NCI-H1417 (cell line): Measurements from ENCODE around the gene SGCD.
"Not testable (repeated sequence)": the region's sequence is repeated elsewhere in the genome, so short reads cannot be mapped to it uniquely, and the experiment has no call there.

Experiments
- DNase-seq, 3 experiments: peaks; one replicate each; lab custom pipeline; 2025; lab: John Stamatoyannopoulos, UW

The SGCD gene

GRCh38 chr5:156631005-156631404, 304.0 kb downstream of the SGCD start:
- no peak for DNase-seq

- DNase-seq: no peak
Measured at GRCh38 chr5:156634301-156634700, 307.3 kb downstream of the SGCD start.

DNA sequence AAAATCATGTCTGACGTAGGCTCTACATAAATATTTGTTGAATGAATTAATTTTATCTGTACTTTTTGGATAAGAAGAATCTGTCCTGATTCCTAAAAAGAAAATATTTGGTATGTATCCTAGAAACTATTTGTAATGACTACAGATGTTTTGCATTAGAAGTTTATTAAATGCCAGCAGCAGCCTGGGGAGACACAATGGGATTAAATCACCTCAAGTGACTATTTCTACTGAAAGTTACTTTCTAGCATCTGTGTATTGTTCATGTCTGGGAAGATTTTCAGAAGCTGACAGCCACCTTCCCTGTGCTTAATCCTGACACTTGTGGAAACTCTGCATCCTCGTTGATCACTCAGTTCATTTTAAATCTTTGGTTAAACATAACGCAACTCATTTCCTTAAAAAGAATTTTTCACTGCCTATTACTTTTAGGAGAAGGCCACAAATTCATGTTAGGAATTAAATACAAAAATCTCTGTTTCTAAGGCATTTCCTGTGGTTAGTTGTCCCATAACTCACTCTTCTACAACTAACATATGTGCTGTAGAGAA, 313.8 kb downstream of the SGCD start:
- no peak for DNase-seq

DNA sequence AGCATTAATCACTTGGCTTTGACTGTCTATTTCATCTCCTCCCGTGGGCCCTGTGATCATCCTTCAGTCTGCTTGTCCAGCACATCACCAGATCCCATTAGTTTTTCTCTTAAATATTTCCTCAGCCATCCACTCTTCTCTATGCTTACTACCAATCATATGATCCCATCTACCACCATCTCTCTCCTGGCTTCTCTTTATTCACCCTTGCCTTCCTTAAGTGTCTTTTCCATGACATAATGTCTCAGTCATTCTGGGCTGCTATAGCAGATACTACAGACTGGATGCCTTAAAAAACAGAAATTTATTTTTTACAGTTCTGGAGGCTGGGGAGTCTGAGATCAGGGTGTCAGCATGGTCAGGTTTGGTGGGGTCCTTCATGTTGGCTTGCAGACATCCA, 314.7 kb downstream of the SGCD start:
- DNase-seq: no peak

- no peak for DNase-seq
Measured at GRCh38 chr5:156647034-156647451, 320.1 kb downstream of the SGCD start.

DNA sequence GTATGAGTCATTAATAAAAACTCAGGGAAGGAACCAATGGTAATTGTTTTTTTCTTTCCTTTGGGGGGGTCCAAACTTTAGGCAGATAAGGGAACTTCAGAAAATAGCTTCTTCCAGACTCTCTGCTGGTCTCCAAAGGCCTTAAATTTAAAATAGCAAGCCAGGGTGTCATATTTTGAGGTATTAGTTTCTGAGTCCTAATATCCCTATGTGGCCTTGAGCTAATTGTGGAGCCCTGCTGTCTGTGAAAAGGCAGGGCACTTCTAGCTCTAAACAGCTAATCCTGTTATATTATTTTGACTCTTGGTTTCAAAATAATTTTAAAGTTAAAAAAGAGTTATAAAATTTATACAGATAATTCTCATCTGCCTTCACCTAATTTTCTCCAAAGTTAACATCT, 327.5 kb downstream of the SGCD start:
- no peak for DNase-seq

DNA sequence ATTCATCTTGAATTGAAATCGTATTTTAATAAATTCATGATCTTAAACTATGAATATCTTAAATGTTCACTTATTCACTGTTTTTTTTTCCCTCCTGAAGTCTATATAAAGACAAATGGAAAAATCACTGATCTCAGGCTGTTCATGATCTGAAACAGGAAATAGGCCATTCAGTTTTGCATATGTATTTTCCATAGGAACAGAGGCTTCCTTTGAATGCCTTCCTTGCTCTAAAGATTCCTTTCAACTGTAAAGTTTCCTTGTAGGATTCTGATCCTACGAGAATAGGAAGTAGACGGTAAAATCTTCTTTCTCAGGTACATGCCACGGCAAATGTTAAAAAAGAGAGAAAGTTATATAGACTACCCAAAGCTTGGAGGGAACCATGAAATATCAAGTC, 328.8 kb downstream of the SGCD start:
- no peak for DNase-seq

DNA sequence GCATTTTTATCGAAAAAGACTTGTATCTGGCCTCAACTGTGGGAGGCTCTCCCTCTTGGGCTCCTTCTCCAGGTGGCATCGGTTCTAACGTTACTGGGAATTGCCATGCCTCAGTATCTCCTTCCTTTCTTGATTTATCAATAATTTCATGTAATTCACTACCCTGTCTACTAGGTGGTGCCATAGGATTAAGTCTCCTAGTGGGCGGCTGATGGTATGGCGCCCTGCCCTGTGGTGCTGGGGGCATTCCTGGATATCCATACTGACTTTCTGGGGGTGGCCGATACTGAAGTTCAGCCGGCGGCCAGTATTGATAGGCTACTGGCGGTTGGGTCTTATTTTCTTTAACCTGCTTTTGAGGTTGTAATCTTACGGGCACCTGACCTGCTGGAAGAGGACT, 337.9 kb downstream of the SGCD start:
- DNase-seq: not testable (repeated sequence)

DNA sequence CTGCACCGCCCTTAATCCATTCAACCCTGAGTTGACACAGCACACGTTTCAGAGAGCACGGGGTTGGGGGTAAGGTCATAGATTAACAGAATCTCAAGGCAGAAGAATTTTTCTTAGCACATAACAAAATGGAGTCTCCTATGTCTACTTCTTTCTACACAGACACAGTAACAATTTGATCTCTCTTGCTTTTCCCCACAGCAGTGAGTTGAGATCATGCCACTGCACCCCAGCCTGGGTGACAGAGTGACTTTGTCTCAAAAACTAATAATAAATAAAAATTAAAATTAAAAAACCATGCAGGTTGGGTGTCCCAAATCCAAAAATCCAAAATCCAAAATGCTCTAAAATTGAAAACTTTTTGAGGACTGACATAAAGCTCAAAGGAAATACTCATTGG, 339.7 kb downstream of the SGCD start:
- not testable (repeated sequence) for DNase-seq

DNA sequence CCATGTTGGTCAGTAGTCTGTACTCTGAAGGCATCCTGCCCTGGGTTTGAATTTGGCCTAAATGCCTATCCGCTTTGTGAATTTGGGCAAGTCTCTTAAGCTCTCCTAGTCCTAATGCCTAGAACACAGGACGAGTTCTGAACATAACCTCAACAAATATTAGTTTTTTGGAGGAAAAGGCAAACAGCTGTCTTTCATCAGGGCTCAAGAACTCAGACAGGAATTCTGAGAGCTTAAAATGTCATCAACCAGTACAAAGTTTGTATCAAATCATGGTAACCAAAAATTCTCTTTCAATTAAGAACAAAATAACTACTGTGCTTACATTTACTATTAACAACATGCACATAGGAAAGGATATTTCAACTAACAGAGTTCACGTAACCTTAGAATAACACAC, 340.7 kb downstream of the SGCD start:
- no peak for DNase-seq

GRCh38 chr5:156669416-156669815, 342.5 kb downstream of the SGCD start:
- no peak for DNase-seq

DNA sequence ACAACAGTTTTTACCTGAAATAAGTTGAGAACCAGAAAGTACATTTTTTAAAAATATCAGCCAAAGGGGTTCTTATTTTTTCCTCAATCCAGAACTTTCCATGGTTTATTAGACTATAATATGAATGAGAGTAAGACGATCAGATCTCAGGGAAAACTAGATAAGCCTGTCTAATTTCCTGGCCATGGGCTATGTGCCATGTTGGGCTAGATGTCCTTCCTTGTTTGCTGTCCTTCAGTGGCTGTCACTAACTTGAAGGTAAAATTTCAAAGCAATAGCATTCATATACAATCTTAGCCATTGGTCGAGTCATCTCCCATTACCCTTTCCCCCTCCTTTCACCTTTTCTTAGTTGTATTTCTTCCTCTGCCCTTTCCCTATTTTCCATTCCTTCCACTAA, 343.7 kb downstream of the SGCD start:
- peak in 1 of 3 experiments; percentile 41 for DNase-seq

GRCh38 chr5:156675395-156675794, 348.4 kb downstream of the SGCD start:
- DNase-seq: no peak

- DNase-seq: peak in 1 of 3 experiments; percentile 26
Measured at GRCh38 chr5:156677963-156678362, 351.0 kb downstream of the SGCD start.

GRCh38 chr5:156678484-156678883, 351.5 kb downstream of the SGCD start:
- peak in 1 of 3 experiments; percentile 26 for DNase-seq

GRCh38 chr5:156680831-156681230, 353.9 kb downstream of the SGCD start:
- DNase-seq: no peak

DNA sequence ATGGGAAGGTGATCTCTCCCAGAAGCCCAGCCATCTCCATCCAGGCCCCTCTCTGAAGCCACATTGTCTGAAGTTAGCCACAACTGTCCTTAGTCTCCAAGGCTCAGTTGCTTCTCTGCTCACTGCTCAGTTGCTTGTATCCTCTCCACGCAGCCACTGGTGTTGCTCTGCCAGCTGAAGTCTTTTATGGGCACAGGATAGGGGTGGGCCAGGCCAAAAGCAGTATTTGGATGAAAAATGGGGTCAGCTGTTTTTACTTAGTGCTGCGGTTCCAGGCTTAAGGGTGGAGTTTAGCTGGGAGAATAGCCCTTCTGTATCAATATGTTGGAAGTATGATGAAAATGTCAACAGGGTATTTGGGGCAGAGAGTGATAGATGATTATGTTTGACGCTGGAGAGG, 354.3 kb downstream of the SGCD start:
- no peak for DNase-seq

GRCh38 chr5:156682971-156683370, 356.0 kb downstream of the SGCD start:
- no peak for DNase-seq

- DNase-seq: no peak
Measured at GRCh38 chr5:156683509-156683908, 356.5 kb downstream of the SGCD start.

DNA sequence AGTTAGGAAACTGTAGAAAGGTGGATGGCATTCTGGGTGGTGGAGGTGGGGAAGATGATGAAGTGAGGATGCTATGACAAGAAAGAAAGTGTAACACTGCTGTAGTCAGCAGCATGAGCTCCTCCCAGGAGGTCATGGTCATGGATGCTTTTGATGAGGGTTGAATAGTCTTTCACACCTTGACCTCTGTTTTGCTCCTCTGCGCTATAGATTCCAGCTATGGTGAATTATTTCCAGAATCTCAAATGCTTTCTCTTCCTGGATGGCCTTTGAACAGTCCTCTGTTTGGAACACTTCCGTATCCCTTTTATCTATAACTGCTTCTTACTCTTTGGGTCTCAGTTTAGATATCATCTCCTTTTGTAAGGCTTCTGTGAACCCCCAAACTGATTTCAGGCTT, 357.3 kb downstream of the SGCD start:
- no peak for DNase-seq

- no peak for DNase-seq
Measured at GRCh38 chr5:156685481-156685880, 358.5 kb downstream of the SGCD start.

- DNase-seq: peak; percentile 12 to 68 (median 16)
Measured at GRCh38 chr5:156686380-156686779, 359.4 kb downstream of the SGCD start.

GRCh38 chr5:156686796-156687195, 359.8 kb downstream of the SGCD start:
- peak in 2 of 3 experiments; percentile 12 to 77 for DNase-seq

DNA sequence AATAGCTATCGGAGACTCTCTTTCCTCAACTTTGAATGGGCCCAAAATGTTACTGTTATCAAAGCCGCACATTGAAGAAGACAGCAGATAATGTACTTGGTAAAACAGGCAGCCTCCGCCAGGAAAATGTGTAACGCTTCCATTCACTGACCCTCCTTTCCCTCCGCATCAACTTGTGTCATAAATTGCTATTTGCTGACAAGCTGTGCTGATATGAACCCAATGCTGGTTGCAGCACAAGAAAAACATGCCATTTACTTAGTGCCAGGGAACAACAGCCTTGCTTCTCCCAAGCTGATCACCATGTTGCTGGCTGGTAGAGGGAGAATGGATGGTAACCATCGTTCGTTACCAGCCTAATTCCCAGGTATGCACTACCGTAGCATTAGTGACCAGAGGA, 360.6 kb downstream of the SGCD start:
- peak in 1 of 3 experiments; percentile 12 for DNase-seq

GRCh38 chr5:156691572-156691971, 364.6 kb downstream of the SGCD start:
- no peak for DNase-seq
